GM21447 (cell line): ENCODE results near the gene UPF2.

Source experiments
- ATAC-seq: cut with Tn5 transposase; IDR thresholded peaks from one replicate; pipeline ENCODE4 v1.9.1; 2021; ENCODE audit not compliant: unreplicated experiment

UPF2 gene

GRCh38 chr10:11886851-11887250, 155.8 kb downstream of the UPF2 start:
- peak; percentile 62 for ATAC-seq

GRCh38 chr10:11886138-11886474, 156.5 kb downstream of the UPF2 start:
- ATAC-seq: no peak

GRCh38 chr10:11885437-11886137, 157.0 kb downstream of the UPF2 start:
- ATAC-seq: no peak

- ATAC-seq: no peak
Measured at GRCh38 chr10:11884706-11885423, 157.7 kb downstream of the UPF2 start.

GRCh38 chr10:11882646-11883375, 159.8 kb downstream of the UPF2 start:
- no peak for ATAC-seq

GRCh38 chr10:11881477-11882417, 160.9 kb downstream of the UPF2 start:
- no peak for ATAC-seq

GRCh38 chr10:11881030-11881476, 161.6 kb downstream of the UPF2 start:
- ATAC-seq: no peak

- no peak for ATAC-seq
Measured at GRCh38 chr10:11880151-11881029, 162.2 kb downstream of the UPF2 start.

GRCh38 chr10:11879387-11880094, 163.1 kb downstream of the UPF2 start:
- ATAC-seq: no peak

GRCh38 chr10:11878776-11879175, 163.8 kb downstream of the UPF2 start:
- no peak for ATAC-seq

- no peak for ATAC-seq
Measured at GRCh38 chr10:11877591-11877905, 165.1 kb downstream of the UPF2 start.

- ATAC-seq: no peak
Measured at GRCh38 chr10:11876805-11877590, 165.6 kb downstream of the UPF2 start.

- ATAC-seq: no peak
Measured at GRCh38 chr10:11876324-11876723, 166.3 kb downstream of the UPF2 start.

GRCh38 chr10:11875494-11876281, 166.9 kb downstream of the UPF2 start:
- ATAC-seq: no peak

- ATAC-seq: no peak
Measured at GRCh38 chr10:11874568-11875493, 167.8 kb downstream of the UPF2 start.

- ATAC-seq: no peak
Measured at GRCh38 chr10:11871466-11871865, 171.1 kb downstream of the UPF2 start.

GRCh38 chr10:11870900-11871400, 171.7 kb downstream of the UPF2 start:
- ATAC-seq: no peak
